NCI-H187 treated with DMSO at 0.1 percent for 48 hours (cell line): ENCODE data around the gene NOC2L.

Experiments used
- DNase-seq: peaks from one replicate; lab custom pipeline; 2025; lab: John Stamatoyannopoulos, UW

Gene NOC2L

DNA sequence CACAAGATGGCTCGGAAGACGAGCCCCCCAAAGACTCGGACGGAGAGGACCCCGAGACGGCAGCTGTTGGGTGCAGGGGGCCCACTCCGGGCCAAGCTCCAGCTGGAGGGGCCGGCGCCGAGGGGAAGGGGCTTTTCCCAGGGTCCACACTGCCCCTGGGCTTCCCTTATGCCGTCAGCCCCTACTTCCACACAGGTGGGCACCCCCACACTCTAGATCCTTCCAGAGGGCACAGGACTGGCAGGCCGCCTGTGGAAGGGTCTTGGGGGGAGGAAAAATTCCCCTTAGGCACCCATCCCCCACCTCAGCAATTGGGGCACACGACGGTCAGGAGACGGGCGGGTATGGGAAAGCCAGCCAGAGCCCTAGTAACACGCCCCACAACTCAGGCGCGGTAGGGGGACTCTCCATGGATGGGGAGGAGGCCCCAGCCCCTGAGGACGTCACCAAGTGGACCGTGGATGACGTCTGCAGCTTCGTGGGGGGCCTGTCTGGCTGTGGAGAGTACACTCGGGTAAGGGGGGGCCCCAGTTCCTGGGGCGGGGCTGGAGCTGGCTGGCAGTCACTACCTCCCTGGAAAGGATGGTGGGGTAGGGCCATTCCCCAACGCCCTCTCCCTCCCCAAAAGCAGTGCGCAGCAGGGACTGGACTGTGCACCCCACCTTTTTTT, 16.1 kb downstream of the NOC2L start:
- DNase-seq: no peak

DNA sequence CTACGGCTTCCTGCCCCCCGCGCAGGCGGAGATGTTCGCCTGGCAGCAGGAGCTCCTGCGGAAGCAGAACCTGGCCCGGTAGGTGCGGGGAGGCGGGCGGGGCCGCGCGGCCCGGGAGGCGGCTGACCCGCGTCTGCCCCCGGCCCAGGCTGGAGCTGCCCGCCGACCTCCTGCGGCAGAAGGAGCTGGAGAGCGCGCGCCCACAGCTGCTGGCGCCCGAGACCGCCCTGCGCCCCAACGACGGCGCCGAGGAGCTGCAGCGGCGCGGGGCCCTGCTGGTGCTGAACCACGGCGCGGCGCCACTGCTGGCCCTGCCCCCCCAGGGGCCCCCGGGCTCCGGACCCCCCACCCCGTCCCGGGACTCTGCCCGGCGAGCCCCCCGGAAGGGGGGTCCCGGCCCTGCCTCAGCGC, 16.6 kb downstream of the NOC2L start:
- no peak for DNase-seq

DNA sequence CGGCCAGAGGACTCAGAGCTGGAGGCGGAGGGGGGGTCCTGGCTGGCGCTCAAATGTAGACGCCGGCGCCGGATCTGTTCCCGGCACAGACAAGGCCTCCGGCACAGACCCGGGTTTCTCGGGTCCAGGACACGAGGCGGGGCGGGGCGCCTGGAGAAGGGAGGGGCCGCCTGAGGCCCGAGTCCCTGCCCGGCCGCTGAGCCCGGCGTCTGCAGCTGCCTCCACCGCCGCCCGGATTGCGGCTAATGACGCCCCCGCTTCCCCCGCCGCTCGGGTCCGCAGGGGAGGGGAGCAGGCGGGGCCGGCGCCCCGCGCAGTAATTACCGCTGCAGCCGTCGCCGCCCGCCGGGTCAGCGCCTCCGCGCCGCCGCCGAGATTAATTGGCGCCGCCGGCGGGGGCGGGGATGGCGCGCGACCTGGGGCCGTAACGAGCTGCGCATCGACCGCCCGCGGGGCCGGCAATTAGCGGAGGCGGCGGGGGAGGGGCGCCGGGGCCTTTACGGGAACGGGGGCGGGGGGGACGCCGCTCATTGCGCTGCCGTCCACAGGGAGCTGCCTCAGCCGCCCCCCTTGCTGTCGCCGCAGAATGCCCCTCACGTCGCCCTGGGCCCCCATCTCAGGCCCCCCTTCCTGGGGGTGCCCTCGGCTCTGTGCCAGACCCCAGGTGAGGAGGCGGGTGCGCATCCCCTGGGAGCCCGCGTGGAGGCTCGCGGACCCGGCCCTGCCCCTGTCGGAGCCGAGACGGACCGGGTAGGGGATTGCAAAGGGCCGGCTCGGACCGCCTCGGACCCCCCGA, 17.3 kb downstream of the NOC2L start:
- DNase-seq: peak; percentile 19

DNA sequence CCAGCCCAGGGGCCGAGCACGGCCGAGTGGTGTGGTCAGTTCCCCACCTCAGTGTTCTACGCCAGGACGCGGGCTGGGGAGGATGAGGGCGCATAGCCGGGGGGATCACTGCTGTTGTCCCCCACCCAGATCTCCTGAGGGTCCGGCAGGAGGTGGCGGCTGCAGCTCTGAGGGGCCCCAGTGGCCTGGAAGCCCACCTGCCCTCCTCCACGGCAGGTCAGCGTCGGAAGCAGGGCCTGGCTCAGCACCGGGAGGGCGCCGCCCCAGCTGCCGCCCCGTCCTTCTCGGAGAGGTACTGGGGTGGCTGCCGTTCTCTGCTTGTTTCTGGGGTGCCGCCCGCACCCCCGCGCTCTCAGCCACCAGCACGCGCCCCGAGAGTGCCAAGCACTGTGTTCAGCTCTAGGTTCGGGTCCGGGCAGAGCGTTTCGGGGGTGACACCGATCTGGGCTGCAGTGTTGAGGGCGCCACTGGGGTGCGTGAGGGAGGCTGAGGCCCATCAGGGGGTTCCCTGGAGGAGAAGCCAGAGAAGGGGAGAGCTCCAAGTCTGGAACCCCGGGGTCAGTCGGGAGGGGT, 18.0 kb downstream of the NOC2L start:
- no peak for DNase-seq

DNA sequence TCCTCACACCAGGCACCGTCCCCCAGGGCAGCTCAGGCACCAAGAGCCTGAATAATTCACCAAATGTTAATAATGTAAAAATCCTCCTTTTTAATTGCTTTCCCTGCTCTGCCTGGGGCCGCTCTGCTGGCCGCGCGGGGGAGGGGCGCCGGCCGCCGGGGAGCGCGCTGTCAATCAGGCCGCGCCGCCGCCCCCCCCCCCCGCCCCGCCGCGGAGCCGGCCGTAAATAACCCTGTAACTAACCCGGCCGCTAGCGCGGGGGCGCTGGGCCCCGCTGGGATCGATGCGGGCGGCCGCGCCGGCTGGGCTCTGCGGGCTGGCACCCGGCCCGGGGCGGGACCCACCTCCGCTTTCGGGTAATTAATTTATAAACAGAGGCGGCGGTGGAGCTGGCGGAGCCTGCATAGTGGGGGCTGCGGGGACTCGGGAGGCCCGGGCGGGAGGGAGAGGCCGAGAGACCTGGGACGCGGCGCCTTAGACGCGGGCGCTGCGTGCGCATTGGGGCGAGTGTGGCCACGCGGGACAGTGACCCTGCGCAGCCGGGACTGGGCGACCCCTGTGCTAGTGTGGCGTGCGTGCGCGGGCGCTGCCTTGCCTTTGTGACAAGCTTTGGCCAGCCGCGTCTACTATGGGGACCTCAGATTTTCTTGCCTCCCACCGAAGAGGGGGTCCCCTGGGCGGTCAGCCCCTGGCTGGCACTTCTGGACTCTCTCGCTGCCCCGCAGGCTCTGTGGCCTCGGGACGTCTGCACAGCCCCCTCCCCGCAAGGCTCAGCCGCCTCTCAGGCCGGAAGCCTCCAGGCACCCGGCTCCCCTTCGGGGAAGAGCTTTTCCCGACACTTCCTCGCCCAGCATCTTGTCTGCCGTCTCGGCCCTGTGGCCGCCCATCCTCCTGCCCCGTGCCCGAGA, 18.7 kb downstream of the NOC2L start:
- DNase-seq: no peak

DNA sequence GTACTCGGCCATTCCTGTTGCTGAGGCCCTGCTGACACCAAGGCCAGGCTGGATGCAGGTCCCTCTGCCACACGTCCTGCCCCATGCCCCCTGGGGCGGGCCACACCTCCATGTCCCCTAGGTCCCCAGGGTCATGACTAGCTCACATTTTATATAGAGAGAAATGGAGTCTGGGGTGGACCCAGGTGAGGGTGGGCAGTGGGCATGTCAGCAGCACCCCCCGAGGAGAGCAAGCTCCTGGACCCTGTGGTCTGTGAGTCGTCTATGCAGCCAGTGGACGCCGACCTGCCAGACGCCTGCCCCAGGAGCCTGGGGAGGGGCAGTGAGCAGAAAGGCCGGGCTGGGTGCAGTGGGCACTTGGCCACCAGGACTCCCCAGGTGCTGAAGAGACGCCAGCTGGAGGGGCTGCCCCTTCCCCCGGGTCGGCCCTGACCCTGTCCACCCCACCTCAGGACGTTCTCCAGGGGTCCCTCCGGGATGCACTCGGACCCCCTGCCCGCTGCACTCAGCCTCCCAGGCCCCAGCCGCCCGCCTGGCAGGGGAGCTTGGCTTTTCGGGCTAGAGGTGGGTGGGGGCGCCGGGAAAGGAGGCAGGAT, 19.4 kb downstream of the NOC2L start:
- DNase-seq: no peak

DNA sequence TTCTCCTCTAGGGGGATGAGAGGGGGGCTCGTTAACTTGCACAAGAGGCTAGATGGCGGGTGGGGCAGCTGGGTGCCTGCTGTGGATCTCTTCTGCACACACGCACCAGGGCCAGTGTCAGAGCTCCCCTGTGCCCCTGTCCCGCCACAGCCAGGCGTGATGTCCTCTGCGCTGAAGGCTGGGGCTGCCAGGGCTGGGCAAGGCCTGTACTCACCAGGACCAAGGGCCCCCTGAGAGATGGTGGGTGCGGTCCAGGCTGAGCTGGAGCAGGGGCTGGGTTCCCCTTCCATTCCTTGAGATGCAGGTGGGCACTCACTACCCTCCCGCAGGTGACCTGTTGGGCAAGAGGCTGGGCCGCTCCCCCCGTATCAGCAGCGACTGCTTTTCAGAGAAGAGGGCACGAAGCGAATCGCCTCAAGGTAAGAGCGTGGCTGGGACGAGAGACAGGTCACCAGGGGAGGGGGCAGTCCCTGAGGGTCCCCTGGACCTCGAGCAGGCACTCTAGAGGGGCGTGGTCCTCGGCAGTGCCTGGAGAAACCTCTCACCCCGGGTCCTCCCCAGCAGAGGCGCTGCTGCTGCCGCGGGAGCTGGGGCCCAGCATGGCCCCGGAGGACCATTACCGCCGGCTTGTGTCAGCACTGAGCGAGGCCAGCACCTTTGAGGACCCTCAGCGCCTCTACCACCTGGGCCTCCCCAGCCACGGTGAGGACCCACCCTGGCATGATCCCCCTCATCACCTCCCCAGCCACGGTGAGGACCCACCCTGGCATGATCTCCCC, 20.2 kb downstream of the NOC2L start:
- DNase-seq: no peak

DNA sequence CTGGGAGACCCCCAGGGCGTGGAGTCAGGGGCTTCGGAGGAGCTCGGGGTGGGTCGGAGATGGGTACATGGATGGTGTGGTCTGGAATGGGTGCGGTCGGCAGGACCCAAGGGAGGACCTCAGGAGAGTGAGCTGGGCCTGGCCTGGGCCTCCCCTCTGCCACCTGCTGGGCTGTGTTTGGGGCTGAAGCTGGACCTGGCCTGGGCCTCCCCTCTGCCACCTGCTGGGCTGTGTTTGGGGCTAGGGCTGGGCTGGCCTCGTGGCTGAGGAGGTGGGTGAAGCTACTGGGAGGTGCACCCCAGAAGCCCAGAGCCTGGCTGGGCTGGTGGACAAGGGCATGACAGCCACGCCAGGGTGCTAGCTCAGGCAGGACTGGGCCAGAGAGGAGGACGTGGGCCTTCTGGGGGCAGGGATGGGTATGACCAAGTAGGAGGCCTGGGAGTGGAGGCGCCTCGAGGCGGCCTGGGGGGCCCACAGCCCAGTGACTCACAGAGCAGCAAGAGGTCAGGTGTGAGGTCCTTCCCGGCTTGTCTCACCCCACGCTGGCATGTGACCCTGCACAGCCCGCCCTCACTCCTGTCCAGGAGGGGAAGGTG, 20.9 kb downstream of the NOC2L start:
- DNase-seq: no peak

DNA sequence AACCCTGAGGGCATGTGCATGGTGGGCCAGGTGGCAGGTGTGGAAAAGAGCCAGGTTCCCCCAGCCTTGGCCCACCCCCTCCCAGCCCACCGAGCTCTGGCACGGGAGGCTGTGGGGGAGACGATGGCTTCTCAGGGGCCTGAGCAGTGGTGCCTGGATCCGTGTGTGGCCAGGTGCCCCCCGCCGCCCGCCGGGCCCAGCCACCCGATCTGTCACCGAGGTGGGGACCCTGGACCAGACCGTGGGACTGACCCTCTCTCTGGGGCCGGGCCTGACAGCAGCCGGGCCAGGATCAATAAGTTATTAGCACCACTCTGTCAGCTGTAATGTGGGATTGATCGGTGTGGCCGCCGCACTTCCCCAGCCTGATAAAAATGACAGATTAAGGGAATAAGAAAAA, 21.5 kb downstream of the NOC2L start:
- no peak for DNase-seq

DNA sequence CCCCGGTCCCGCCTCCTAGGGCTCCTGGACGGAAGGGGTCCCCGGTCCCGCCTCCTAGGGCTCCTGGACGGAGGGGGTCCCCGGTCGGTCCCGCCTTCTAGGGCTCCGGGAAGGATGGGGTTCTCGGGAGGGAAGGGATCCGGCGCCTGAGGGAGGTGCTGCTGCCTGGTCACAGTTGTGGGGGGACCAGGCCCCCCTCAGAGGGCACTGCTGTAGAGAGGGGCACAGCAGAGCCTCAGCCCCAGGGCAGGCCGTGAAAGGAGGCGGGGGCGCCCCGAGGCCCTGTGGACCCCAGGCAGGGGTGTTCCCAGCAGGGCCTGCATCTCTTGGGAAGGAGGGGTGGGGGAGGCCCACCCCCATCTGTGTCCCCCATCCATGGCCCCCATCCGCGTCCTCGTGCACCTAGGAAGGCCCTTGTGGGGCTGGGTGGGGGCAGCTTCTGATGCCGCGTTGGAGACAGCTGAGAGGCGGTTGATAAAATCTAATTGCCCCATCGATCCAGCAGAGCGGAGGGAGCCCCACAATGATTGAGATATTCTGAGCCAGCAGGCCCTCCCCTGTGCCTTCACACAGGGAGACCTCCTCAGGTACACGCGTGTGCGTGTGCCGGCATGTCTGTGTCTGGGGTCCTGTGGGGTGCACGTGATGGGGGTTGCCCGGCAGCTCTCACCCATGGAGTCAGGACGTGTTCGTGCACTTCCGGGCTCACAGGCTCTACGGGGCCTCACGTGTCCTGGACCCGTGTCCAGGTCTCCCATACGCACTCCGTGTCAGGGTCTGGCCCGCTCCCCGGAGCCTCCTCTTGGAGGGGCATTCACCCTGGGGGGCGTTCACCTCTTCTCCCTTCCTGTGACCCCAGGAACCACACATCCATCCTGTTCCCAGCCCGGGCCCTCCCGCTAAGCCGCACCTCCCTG, 22.4 kb downstream of the NOC2L start:
- no peak for DNase-seq

DNA sequence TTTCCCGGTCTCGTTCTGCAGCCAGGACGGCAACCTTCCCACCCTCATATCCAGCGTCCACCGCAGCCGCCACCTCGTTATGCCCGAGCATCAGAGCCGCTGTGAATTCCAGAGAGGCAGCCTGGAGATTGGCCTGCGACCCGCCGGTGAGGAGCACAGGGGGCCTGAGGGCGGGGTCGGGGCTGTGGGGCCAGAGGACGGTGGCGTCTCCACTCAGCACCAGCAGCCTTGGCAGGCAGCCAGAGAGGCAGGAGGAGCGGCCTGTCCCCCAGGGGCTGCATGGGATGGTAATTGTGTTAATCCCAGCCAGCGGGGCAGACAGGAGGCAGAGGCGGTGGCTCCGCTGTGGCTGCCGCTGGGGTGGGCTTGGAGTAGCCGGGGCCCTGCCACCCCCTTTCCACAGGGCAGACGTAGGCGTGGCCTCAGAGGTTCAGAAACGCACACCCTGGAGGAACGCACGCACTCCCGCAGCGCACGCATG, 23.3 kb downstream of the NOC2L start:
- DNase-seq: peak; percentile 36

DNA sequence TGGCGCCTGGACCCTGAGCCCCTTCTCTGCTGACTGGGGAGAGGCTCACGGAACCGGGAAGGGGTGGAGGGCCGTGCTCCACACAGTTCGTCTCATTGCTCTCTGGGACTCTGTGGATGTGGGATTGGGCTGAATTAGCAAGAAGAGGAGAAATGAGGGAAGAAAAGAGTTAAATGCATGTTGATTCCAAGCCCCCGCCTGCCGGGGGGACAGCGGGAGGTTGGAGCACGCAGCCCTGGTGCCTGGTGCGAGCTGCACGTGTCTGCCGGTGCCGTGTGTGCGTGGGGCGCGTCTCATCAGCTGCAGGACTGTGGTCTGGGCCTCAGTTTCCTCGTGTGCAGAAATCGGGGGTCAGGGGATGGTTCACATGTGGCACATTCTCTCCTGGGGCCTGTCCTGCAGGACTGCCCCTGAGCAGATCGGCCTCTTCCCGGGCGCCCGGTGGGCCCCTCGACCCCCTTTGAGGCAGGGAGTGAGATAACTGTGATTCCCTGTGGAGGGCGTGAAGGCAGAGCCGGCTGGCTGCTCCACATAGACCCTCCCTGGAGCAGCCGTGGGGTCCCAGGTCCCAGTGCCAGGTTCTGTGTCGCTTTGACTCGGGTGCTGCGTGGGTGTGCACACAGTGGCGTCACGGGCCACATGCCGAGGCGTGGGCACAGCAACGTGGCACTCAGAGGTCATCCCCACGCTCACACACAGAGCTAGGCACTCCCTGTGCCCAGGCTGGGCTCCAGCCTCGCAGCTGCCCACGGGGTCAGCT, 23.9 kb downstream of the NOC2L start:
- no peak for DNase-seq

DNA sequence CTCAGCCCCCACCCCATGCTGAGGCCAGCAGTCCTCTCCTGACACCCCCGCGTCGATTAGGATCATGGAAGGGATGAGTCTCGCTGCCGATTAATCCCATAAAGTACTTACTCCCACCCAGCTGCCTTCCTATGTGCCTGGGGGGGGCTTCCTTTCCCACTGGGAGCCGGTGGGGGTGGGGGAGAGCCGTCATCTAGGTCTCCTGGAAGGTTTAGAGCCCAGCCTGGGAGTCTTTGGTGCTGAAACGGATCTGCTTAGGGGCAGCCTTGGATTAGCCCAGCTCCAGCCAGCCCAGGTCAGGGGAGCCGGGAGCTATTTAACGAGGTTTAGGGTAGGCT, 25.5 kb downstream of the NOC2L start:
- no peak for DNase-seq

DNA sequence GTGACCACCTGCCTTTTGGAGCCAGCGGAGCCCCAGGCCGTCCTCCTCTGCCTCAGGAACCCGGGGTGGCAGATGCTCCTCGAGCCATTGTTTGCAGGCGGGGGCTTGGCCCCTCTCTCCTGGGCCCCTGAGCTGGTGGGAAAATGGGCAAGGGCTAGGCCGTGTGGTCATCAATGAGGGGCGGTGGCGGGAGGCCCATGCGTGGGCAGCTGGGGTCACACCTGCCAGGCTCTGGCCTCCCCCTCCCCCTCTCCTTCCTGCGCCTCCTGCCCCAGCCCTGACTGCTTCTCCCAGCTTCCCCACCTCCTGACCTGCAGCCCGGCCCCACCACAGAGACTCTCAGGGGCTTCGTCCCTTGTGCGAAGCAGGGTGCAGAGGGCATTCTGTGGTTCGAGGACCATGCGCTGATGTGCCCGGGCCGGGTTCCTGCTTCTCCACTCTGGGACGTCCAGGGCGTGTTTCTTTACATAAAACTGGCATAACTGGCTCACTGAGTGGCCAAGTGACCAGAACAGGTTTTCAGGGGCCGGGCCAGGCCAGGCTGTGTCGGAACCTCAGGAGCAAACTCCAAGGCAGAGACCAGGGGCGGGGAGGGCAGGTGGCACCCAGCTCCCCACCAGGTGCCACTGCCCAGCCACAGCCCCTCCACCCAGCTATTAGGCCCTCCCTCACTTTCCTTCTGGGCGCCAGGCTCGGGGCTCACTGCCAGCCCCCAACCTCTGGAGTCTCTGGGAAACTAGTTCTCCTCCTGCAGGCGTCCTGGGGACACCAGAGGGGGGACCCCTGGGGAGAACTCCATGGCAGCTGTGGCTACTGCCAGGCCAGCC, 26.1 kb downstream of the NOC2L start:
- no peak for DNase-seq

DNA sequence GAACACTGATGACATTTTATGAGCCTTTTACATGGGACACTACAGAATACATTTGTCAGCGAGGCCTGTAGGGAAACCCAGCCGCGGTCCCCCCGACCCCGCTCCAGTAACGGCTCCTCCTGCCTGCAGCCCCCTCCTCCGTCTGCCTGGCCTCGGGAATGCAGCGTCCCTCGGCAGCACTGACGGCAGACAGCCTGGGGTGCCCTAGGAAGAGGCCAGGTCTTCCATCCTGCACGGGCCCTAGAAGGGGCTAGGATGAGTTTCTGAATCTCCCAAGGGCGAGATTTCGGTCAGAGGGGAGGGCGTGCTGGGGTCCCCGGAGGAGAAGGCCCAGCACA, 26.9 kb downstream of the NOC2L start:
- DNase-seq: no peak

DNA sequence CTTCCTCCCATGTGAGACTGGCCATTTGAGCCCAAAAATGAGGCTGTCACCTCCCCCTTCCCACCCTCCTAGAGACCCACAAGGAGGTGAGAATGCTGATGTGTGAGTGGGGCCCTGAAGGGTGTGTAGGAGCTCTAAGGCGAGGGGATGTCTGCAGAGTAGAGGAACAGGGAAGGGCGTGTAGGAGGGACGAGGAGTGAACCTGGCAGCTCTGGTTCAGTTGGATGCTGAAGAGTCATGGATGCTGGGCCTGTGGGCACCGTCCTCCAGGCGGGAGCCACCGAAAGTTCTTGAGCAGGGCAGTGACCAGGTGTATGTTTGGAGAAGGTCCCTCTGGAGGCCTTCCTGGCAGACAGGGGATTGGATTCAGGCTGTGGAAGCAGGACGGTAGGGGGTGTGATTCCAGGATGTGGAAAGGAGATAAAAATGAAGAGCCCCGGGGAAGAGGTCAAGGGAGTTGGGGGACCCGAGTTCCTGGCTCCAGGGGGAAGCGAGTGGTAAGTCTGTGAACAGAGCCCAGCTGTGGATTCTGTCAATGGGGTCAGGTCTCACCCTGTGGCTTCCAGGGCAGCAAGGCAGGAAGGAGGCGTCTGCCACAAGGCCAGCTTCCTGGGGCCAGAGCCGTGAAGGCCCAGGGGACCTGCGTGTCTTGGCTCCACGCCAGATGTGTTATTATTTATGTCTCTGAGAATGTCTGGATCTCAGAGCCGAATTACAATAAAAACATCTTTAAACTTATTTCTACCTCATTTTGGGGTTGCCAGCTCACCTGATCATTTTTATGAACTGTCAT, 27.5 kb downstream of the NOC2L start:
- no peak for DNase-seq

DNA sequence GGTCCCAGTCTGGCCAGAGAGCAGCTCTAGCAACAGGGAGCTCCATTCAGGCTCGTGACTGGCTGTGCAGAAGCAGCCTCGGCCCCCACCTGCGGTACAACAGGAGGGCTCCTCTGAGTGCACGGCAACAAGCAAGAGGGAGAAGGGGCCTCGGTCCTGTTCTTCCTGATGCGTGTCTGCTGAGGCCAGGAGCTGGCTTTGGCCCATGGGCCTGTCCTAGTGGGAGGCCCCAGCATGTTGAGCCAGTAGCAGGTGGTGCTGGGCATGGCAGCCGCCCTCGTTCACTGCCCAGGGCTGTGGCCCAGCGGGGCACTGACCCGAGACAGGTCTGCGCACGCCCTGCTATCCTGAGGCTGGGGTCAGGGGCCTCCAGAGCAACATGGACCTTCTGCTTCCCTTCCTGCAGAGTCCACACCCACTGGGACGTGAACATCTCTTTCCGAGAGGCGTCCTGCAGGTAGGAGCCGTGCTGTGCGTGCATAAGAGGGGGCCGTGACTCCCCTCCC, 28.4 kb downstream of the NOC2L start:
- DNase-seq: no peak
